AG08396 (cell line): ENCODE measurements around the gene CACNA1E.

Experiments used
- DNase-seq: peaks from one replicate; pipeline ENCODE4 v3.0.0; 2012; ENCODE audit warnings: low spot score, mixed read lengths

CACNA1E gene

DNA sequence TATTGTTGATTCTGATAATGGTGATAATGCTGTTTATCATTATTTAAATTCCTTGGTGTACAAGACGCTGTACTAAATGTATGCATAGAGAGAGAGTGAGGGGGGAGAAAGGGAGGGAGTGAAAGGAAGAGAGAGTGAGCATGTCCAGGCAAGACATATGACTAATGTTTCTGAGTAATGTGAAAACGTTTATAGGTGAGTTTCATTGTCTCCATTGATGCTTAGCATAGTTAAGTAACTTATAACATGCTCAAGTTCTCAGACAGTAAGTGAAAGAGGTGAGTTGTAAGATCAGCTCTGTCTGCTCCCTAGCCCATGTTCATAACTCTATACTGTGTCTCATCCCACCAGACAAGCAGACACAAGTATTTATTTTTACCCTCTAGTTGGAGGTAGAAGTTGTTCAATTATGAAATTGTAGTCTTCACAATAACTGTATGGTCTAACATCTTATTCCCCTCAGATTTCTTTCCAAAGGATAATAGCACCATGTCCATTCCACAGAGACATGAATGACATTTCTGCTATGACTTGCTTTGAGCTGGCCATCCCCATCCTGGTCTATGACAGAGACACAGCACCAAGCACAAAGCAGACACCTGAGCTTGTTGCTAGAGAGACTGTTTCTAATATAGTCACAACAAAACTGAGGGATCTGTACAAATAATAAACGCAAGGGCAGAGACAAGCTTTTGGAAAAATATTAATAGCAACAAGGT, 285.1 kb downstream of the CACNA1E start:
- no peak for DNase-seq

DNA sequence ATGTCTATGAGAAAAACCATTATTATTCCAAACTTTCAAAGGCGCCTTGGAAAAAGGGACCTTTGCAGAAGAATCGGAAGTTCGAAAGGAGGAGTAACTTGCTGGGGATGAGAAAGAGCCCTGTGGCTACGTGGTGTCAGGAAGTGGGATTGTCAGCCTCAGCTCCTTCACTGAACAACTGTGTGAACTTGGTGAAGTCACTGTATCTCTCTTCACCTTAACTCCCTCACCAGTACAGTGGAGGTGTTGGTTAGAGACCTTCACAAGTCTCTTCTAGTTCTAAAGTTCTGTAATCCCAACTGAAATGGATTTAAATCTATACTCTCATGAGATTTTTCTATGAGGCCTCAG, 285.6 kb downstream of the CACNA1E start:
- DNase-seq: no peak

DNA sequence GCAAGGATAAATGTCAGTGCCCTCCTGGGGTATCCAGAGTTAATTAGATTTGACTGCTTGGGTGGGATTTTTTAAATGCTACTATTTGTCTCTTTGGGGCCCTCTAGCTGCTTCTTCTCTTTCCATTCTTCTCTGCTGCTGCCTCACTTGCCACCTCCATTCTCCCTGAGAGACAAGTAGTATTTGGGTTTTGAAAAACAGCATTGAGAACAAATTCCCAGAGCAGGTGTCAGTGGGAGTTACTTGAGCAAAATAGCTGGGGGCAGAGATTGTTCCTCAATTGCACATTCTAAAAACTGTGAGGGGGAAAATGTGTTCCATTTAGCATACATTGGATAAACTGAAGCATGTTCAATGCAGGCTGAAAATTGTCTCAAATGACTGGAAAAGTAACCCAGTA, 286.5 kb downstream of the CACNA1E start:
- no peak for DNase-seq

DNA sequence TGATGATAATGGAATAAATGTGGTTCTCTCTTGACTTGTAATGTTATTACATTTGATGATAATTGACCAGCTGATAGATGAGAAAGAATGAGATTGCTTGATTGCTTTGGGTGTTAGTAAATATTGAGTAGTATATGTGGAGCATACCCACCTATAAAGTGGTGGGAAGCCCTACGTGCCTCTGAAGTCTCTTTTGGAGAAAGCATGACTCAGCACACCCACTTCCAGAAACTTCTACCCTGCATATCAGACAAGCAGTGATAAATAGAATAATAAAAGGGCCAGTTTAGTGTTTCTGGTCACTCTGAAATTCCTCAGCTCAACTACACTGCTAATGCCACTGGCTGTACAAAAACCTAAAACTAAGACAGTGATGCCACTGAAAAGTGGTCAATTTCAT, 289.4 kb downstream of the CACNA1E start:
- DNase-seq: no peak

- DNase-seq: no peak
Measured at GRCh38 chr1:181776044-181776443, 292.7 kb downstream of the CACNA1E start.

- DNase-seq: no peak
Measured at GRCh38 chr1:181777286-181777685, 294.0 kb downstream of the CACNA1E start.

GRCh38 chr1:181777812-181778211, 294.5 kb downstream of the CACNA1E start:
- DNase-seq: no peak

- DNase-seq: no peak
Measured at GRCh38 chr1:181778640-181779260, 295.4 kb downstream of the CACNA1E start.

DNA sequence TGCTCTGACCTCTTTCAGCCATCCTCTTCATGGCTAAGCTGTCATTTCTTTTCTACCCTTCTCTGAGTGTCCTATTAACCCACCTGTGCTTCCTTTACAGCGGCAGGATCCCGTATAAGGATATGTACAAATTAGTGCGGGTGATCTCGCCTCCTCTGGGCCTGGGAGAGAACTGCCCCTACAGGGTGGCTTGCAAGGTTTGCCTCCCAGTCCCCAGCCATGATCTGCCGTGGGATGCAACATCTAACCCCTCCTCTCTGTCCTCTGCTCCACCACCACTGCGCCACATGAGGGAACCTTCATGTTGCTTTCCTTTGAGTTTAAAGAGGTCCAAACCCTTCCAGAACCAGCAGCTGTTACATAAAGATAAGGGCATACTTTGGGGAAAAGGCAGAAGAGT, 296.0 kb downstream of the CACNA1E start:
- no peak for DNase-seq

DNA sequence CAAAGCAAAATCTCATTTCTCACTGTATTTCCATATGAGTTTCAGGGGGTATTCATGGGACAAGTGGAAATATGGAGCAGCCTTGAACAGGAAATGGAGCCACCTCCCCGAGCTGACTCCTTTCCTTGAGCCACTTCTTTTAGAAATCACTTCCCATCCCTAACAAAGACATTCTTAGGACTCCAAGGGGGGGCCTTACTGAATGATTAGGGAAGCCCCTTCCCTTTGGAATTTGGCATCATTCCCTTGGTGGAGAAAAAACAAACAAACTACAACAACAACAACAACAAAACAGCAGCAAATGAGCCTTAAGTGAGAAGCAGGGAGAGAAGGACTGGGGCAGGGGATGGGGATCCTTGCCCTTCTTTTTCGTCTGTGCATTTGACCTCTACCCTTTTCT, 299.9 kb downstream of the CACNA1E start:
- no peak for DNase-seq

DNA sequence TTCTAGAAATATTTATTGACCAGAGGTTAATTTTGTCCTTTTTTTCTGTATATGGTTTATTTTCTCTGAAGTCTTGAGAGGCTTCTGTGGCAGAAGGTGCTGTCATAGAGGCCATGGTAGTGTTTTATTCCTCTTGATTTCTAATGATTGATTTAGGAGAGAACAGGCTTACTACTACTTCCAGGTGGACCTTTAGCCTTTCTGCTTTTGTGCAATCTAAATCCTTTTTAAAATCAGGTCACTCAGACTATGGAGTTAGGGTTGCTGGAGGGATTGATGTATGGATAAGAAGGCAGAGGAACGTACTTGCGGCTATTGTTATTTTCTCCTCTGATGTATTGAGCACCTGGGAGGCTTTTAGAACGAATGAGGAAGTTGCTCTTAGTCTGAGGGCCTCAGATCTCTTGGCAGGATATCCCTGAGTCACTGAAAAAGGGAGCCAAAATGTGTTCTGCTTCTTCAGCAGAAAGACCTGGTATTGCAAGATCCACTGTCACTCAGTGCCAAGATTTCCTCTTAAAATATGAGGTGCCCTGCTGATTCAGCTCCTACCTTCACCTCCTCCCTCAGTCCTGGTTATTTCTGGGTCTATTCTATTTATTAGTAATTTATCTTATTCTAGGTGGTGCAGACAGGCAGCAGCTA, 300.8 kb downstream of the CACNA1E start:
- DNase-seq: no peak

GRCh38 chr1:181789395-181789794, 306.1 kb downstream of the CACNA1E start:
- no peak for DNase-seq

DNA sequence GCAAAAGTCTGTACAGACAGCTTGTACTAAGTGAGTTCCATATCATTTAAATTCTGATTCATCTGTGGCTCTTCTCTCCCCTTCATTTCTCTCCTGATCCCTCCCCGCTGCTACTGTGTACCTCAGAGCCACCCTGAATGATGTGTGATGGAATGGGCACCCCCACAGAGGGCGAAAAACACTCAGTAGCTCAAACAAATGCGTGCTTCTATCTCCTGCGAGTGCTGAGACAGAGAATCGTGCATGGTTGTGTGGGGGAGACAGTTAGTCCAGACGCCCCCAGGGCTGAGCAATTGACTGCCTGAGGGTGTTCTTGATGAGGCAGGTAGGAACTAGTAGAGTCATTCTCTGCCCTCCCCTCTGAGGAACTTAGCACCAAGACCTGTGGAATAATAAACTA, 308.4 kb downstream of the CACNA1E start:
- DNase-seq: no peak

DNA sequence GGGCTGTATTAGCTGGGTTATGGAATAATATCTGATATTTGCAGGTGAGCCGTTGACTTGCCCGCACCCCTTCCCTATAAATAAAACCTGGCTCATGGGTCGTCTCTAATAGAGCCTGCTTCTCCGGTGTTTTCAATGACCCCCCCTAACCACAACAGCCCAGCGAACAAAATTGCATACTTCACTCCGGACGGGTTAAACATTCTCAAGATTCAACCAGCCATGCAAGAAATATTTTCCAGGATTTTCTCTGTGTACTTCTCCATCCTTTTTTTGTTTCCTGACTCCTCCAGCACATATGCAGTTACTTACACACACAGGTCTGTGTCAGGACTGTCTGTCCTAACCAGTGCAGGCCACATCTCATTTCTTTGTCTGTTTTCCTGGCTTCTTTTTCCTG, 310.5 kb downstream of the CACNA1E start:
- no peak for DNase-seq

DNA sequence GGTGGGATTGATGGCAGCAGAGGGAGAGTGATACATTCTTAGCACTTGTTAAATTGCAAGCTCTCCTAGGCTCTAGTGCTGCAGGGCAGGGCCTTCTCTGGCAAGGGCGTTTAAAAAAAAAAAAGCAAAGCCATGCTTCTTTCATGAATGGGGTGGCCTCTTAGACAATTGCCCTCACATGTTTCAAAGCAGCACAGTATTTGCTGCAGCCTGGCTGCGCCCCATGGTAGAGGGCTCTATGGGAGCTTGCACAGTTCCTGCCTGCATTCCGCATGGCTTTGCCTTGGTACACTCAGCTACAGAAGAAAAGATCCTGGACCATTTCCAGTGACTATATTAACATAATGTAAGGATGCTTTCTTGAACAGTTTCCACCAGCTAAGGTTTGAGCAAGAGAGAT, 311.0 kb downstream of the CACNA1E start:
- DNase-seq: no peak

DNA sequence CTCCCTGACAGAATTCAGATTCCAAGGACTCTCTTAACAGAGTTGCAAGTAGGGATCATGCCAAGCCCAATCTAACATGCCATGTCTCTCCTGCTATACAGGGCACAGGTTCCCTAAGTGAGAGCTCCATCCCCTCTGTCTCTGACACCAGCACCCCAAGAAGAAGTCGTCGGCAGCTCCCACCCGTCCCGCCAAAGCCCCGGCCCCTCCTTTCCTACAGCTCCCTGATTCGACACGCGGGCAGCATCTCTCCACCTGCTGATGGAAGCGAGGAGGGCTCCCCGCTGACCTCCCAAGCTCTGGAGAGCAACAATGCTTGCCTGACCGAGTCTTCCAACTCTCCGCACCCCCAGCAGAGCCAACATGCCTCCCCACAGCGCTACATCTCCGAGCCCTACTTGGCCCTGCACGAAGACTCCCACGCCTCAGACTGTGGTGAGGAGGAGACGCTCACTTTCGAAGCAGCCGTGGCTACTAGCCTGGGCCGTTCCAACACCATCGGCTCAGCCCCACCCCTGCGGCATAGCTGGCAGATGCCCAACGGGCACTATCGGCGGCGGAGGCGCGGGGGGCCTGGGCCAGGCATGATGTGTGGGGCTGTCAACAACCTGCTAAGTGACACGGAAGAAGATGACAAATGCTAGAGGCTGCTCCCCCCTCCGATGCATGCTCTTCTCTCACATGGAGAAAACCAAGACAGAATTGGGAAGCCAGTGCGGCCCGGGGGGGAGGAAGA, 315.0 kb downstream of the CACNA1E start:
- DNase-seq: no peak

- DNase-seq: no peak
Measured at GRCh38 chr1:181801617-181802016, 318.3 kb downstream of the CACNA1E start.

DNA sequence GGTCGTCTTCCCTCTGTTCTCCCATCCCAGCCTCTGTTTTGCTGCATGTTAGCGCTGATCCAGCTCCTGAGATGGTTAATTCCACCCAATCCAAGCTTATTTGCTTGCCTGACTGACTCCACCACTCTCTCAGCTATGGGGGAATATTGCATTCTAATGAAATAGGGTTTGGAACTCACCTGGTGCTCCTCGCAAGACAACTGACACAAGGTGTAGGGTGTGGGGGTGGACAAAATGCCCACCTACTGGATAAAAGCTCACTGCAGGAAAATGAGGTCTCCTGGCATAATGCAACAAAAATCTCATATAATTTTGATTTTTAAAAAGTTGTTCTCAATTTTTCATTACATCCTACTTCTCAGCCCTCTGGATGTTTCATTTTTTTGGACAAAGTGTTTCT, 319.1 kb downstream of the CACNA1E start:
- no peak for DNase-seq

- DNase-seq: no peak
Measured at GRCh38 chr1:181803421-181803820, 320.1 kb downstream of the CACNA1E start.

DNA sequence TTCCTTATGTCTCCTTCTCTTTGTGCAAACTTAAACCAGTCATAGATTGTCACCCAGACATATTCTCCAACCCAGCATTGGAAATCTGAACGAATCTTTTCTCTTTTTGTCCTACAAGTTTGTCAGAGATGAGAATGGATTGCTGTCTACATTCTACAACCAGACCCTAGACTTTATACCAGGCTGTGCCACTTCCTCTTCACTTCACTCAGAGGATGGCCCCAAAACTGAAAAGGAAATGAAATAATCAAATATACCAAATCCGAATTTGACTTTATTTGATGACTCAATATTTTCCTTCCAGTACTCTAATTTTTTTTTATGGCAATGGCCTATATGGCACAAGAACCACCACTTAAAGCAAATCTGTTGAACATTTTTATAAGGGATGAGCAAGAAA, 321.7 kb downstream of the CACNA1E start:
- DNase-seq: no peak

DNA sequence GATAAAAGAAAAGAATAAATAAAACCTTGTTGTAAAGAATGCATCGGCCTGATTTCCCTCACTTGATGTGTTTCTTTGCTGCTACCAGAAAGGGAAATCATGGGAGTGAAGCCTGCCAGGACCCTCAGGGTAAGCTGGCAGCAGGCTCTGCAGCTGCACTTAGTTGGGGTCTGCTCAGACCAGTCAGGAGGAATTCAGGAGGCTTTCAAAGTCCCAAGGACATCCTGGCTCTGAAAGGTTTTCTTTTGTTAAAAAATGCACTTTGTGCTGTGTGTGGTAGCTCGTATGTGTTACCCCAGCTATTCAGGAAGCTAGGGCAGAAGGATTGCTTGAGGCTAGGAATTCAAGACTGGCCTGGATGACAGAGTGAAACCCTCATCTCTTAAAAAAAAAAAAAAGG, 323.4 kb downstream of the CACNA1E start:
- no peak for DNase-seq

GRCh38 chr1:181807251-181807650, 323.9 kb downstream of the CACNA1E start:
- no peak for DNase-seq

DNA sequence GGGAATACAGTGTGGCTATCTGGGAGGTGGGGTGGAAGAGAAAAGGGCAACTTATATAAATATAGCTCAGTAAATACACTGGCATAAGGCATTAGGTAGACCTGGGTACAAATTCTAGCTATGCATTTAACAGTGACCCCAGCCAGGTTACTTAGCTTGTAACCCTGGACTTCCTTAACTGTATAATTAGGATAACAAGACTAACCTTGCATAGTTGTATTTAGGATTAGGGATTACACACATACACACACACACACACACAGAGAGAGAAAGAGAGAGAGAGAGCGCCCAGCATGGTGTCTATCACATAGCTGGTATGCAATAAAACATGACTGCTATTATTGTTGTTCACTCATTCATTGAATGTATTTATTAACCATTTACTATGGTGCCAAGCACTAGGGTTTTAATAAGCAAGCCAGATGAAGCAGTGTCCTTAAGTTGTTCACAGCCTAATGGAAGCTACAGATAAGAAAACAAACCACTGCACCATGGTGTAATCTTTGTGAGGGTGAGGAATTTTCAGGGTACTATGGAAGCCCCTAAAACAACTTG, 326.8 kb downstream of the CACNA1E start:
- no peak for DNase-seq
